Left colon (tissue), 2 donors: ENCODE data around the gene TMEM239. TPM values are rescaled to one million over a fixed set of nuclear protein-coding genes. Genes with fewer than 3 reads are reported as not detected.

Experiments used
- total RNA-seq, 2 donors: library from RNA; stranded (reverse); fragmentation: NEBNext Ultra II Directional; extraction: Animal tissue kit (Norgen Biotek cat#: 25700); gene quantifications; one replicate each; pipeline ENCODE4 v1.2.1, GENCODE V29; 2021
- donor health status: DM: no; HTN: no; CAD: no.
- donor health status: DM: yes; HTN: yes; CAD: no.

The TMEM239 gene
- total RNA-seq, 2 donors from 2014 or later: not detected

Other genes starting within 250 kb of the TMEM239 start
- 10 to 100 TPM; 70.9 to 85.3 TPM for gene NOP56, start 163.7 kb upstream of the TMEM239 start, total RNA-seq
- gene IDH3B, start 152.1 kb upstream of the TMEM239 start, total RNA-seq: 100 to 1,000 TPM; 104 to 144 TPM
- gene EBF4, start 123.6 kb upstream of the TMEM239 start, total RNA-seq: 1 to 10 TPM; 1.9 to 8.2 TPM
- gene CPXM1, start 15.7 kb upstream of the TMEM239 start, total RNA-seq: 1 to 10 TPM in 1 of 2 donors, under 1 TPM in 1; 0.24 to 2.3 TPM
- gene C20orf141, start 1.4 kb upstream of the TMEM239 start, total RNA-seq: not detected
- gene PCED1A, start 24.3 kb downstream of the TMEM239 start, total RNA-seq: 10 to 100 TPM; 16.2 to 26.8 TPM
- 10 to 100 TPM; 33.9 to 41.0 TPM for gene VPS16, start 24.4 kb downstream of the TMEM239 start, total RNA-seq
- 10 to 100 TPM; 41.4 to 55.5 TPM for gene PTPRA, start 57.1 kb downstream of the TMEM239 start, total RNA-seq
- gene GNRH2, start 227.3 kb downstream of the TMEM239 start, total RNA-seq: under 1 TPM in 1 of 2 donors, not detected in 1; 0.64 TPM
- gene MRPS26, start 229.7 kb downstream of the TMEM239 start, total RNA-seq: 10 to 100 TPM; 33.1 to 44.1 TPM